Fibroblast of skin of back (primary cell): ENCODE measurements around the gene PPFIA3.

ENCODE experiments used
- DNase-seq: peaks from one replicate; pipeline ENCODE4 v3.0.0-alpha.2; 2013

Gene PPFIA3

GRCh38 chr19:49182848-49183375 lies 63.6 kb downstream of the PPFIA3 start:
- no peak for DNase-seq

GRCh38 chr19:49186108-49186507 lies 66.8 kb downstream of the PPFIA3 start:
- DNase-seq, result no peak

- DNase-seq, result no peak
Measured at GRCh38 chr19:49188626-49189200, 69.4 kb downstream of the PPFIA3 start.

- no peak for DNase-seq
Measured at GRCh38 chr19:49189259-49189658, 69.9 kb downstream of the PPFIA3 start.

- DNase-seq, result no peak
Measured at GRCh38 chr19:49190781-49191180, 71.4 kb downstream of the PPFIA3 start.

- DNase-seq, result no peak
Measured at GRCh38 chr19:49193822-49194394, 74.6 kb downstream of the PPFIA3 start.

- no peak for DNase-seq
Measured at GRCh38 chr19:49194408-49194807, 75.1 kb downstream of the PPFIA3 start.

- DNase-seq, result no peak
Measured at GRCh38 chr19:49196527-49197240, 77.3 kb downstream of the PPFIA3 start.

GRCh38 chr19:49200238-49200862 lies 81.0 kb downstream of the PPFIA3 start:
- no peak for DNase-seq
